Panc1 (cell line): ENCODE measurements around the gene ATP6V1G3. TPM values are rescaled to one million over a fixed set of nuclear protein-coding genes. Genes with fewer than 3 reads are reported as not detected.

Experiments used
- ATAC-seq: fragments of 200-7000 bp; cut with Tn5 transposase; 2 replicates; pipeline ENCODE4 v1.9.1; 2020; ENCODE audit warnings: mild to moderate bottlenecking, moderate library complexity
- BruUV-seq: library from RNA; stranded (reverse); fragments of 400-500 nt; replicated peaks from 2 replicates; lab custom pipeline; 2021; lab: Mats Ljungman, UMichigan
- CTCF ChIA-PET: fragments of 300-600 bp; sonication (Branson Sonifier 250); formaldehyde crosslinking; loops from one replicate; lab custom pipeline; 2022; ENCODE audit warnings: antibody characterized with exemption; lab: Charles Lee
- POLR2A ChIA-PET: fragments of 300-600 bp; sonication (Branson Sonifier 250); formaldehyde crosslinking; loops from one replicate; lab custom pipeline; 2022; ENCODE audit warnings: antibody characterized with exemption; lab: Charles Lee
- DNase-seq: peaks from one replicate; pipeline ENCODE4 v3.0.0-alpha.2; 2010; ENCODE audit warnings: low read depth, low spot score
- H3K27ac ChIP-seq: 2 replicates; pipeline ENCODE4 v1.5.1; 2011; ENCODE audit warnings: mild to moderate bottlenecking, low read length, inconsistent platforms
- H3K27me3 ChIP-seq: fragments of 200-500 bp; sonication (Bioruptor generic); 2 replicates; pipeline ENCODE4 v1.6.0; 2014; ENCODE audit warnings: low read length, inconsistent platforms; ENCODE audit not compliant: control insufficient read depth, insufficient read depth
- H3K36me3 ChIP-seq: fragments of 200-500 bp; sonication (Bioruptor generic); 2 replicates; pipeline ENCODE4 v1.5.1; 2014; ENCODE audit warnings: inconsistent platforms, mild to moderate bottlenecking, low read length, moderate library complexity; ENCODE audit not compliant: control insufficient read depth, insufficient read depth
- H3K4me1 ChIP-seq: 2 replicates; pipeline ENCODE4 v1.5.1; 2011; ENCODE audit warnings: inconsistent platforms, mild to moderate bottlenecking, low read length, moderate library complexity; ENCODE audit not compliant: control insufficient read depth, insufficient read depth
- H3K4me3 ChIP-seq, 2 experiments: 2 replicates each; pipeline ENCODE4 v1.5.1; 2011 to 2012; ENCODE audit warnings: low read depth in 2 of 2, low read length in 2 of 2, mild to moderate bottlenecking in 2 of 2, inconsistent platforms in 1 of 2, moderate library complexity in 1 of 2
- H3K9me3 ChIP-seq: fragments of 200-500 bp; sonication (Bioruptor generic); 2 replicates; pipeline ENCODE4 v1.5.1; 2014; ENCODE audit warnings: low read depth, mild to moderate bottlenecking, inconsistent platforms, low read length, moderate library complexity; ENCODE audit not compliant: control insufficient read depth, insufficient read depth
- CTCF ChIP-seq: fragments of 450-650 bp; IDR thresholded peaks from 2 replicates; pipeline ENCODE4 v1.5.1; 2017; ENCODE audit warnings: mild to moderate bottlenecking
- POLR2AphosphoS5 ChIP-seq: IDR thresholded peaks from 2 replicates; pipeline ENCODE4 v1.6.1; 2012; ENCODE audit warnings: mild to moderate bottlenecking, low read depth, low read length, moderate library complexity
- REST ChIP-seq, 2 experiments: IDR thresholded peaks; 2 replicates each; pipeline ENCODE4 v1.6.1; 2011 to 2012; ENCODE audit warnings: low read depth in 2 of 2, control low read depth in 1 of 2, low read length in 1 of 2, mild to moderate bottlenecking in 1 of 2, moderate library complexity in 1 of 2; ENCODE audit not compliant: insufficient read depth in 1 of 2
- SIN3A ChIP-seq: IDR thresholded peaks from 2 replicates; pipeline ENCODE4 v1.6.1; 2012; ENCODE audit warnings: low read depth, mild to moderate bottlenecking, low read length, moderate library complexity, borderline replicate concordance; ENCODE audit not compliant: insufficient read depth
- TCF7L2 ChIP-seq: IDR thresholded peaks from 2 replicates; pipeline ENCODE4 v1.6.1; 2011; ENCODE audit warnings: mild to moderate bottlenecking, low read depth, low read length, inconsistent platforms
- in situ Hi-C: cut with HindIII; loops from 2 replicates; pipeline ENCODE4 v1.10.0; 2016; ENCODE audit warnings: low sequenced_read_pairs, low pct_unique_long_range_greater_than_20kb
- intact Hi-C: fragments of 100-400 bp; cut with micrococcal nuclease; formaldehyde crosslinking; loops from one replicate; pipeline ENCODE4 v1.10.0; 2022; ENCODE audit not compliant: unreplicated experiment
- total RNA-seq: library from RNA; stranded (reverse); gene quantifications from one replicate; pipeline ENCODE4 v1.2.1, GENCODE V29; 2021; ENCODE audit not compliant: unreplicated experiment

The ATP6V1G3 gene
- total RNA-seq, 1 experiment from 2014 or later = not detected

GRCh38 chr1:198491596-198491995, 48.9 kb downstream of the ATP6V1G3 start:
- CTCF ChIA-PET = no interaction called here
- no TSS peak for BruUV-seq

GRCh38 chr1:198491028-198491427, 49.5 kb downstream of the ATP6V1G3 start:
- no peak overlapping the region for H3K27ac ChIP-seq
- ATAC-seq (no peak), DNase-seq (no peak)
- no peaks in the 10 kb centered on the region for H3K9me3 ChIP-seq
- H3K36me3 ChIP-seq = no peaks in the 10 kb centered on the region
- H3K4me1 ChIP-seq = no peaks in the 10 kb centered on the region
- BruUV-seq = no TSS peak
- H3K27me3 ChIP-seq = no peaks in the 10 kb centered on the region
- H3K4me3 ChIP-seq = no peak overlapping the region
- TF ChIP-seq REST (IDR thresholded peaks at IDR 0.05; ENCODE audit: insufficient read depth in 1 of 2, low read depth in 2 of 2, low read length in 1 of 2) = no peak
- TF ChIP-seq CTCF = no peak
- TF ChIP-seq POLR2AphosphoS5 = no peak
- POLR2A ChIA-PET = no interaction called here
- in situ Hi-C loops = no loop called here
- intact Hi-C loops = no loop called here
- CTCF ChIA-PET = no interaction called here

More at GRCh38 chr1:198491596-198491995, 48.9 kb downstream of the ATP6V1G3 start:
- POLR2A ChIA-PET = no interaction called here
- no peaks in the 10 kb centered on the region for H3K36me3 ChIP-seq
- H3K4me1 ChIP-seq = no peaks in the 10 kb centered on the region
- in situ Hi-C loops = no loop called here
- DNase-seq = no peak
- H3K27ac ChIP-seq = no peak overlapping the region
- TF ChIP-seq REST (IDR thresholded peaks at IDR 0.05; ENCODE audit: insufficient read depth in 1 of 2, low read depth in 2 of 2, low read length in 1 of 2) (no peak), POLR2AphosphoS5 (no peak), TCF7L2 (no peak), SIN3A (no peak), CTCF (no peak)
- ATAC-seq = no peak
- H3K4me3 ChIP-seq = no peak overlapping the region
- H3K9me3 ChIP-seq = no peaks in the 10 kb centered on the region
- no peaks in the 10 kb centered on the region for H3K27me3 ChIP-seq
- intact Hi-C loops = no loop called here
